Pancreas (tissue), 10 donors: ENCODE results near the gene USP48. TPM values are rescaled to one million over a fixed set of nuclear protein-coding genes. Genes with fewer than 3 reads are reported as not detected.

Source experiments
- ATAC-seq, 4 donors: fragments of 200-7000 bp; cut with Tn5 transposase; one replicate each; pipeline versions ENCODE4 v1.8.0 to v1.9.1; 2020; ENCODE audit warnings: mild to moderate bottlenecking in 4 of 4, moderate library complexity in 4 of 4
- DNase-seq, 6 donors: peaks; one replicate each; pipeline ENCODE4 v3.0.0-alpha.2; 2020
- FAIRE-seq: peaks from 2 replicates; lab custom pipeline; 2012; peaks lifted over from hg19 to GRCh38; lab: Jason Lieb, UNC
- H3K27ac ChIP-seq, 4 donors: fragments of 200-600 bp; sonication (generic); 1 replicate in 3 of 4; 2 replicates in 1 of 4; pipeline versions ENCODE4 v1.5.0 to v1.8.0; 2020
- H3K27me3 ChIP-seq, 4 donors: fragments of 200-600 bp; one replicate each; pipeline ENCODE4 v1.8.0; 2021
- H3K36me3 ChIP-seq, 3 donors: fragments of 200-600 bp; sonication (generic) in 1 of 3; one replicate each; pipeline versions ENCODE4 v1.5.0 to v1.8.0; 2020 to 2021
- H3K4me1 ChIP-seq, 3 donors: fragments of 200-600 bp; one replicate each; pipeline ENCODE4 v1.8.0; 2021
- H3K4me3 ChIP-seq, 4 donors: fragments of 200-600 bp; sonication (generic) in 2 of 4; one replicate each; pipeline versions ENCODE4 v1.5.0 to v1.8.0; 2020 to 2021
- H3K9me3 ChIP-seq, 4 donors: fragments of 200-600 bp; one replicate each; pipeline ENCODE4 v1.8.0; 2021
- WGBS, 2 donors: extraction: QIAGEN DNeasy Blood & Tissue Kit; methylation state at CpG; one replicate each; pipeline ENCODE4 v1.1.7; 2013; 5-methylcytosine and 5-hydroxymethylcytosine counted together
- intact Hi-C, 3 donors: fragments of 100-400 bp; cut with DNase I; formaldehyde crosslinking; loops; one replicate each; pipeline versions ENCODE4 v1.11.1 to v1.14.2; 2022
- polyA plus RNA-seq, 2 donors: library from polyadenylated mRNA; stranded (reverse); fragments of 200-250 nt; gene quantifications; one replicate each; pipeline ENCODE4 v1.2.3, GENCODE V29; 2013
- total RNA-seq, 6 donors: library from RNA; stranded (reverse); fragmentation: NEBNext Ultra II Directional in 4 of 6; extraction: Animal tissue kit (Norgen Biotek cat#: 25700) in 4 of 6; gene quantifications; one replicate each; pipeline versions ENCODE4 v1.2.1 to v1.2.4, GENCODE V29; 2021 to 2023
- TF ChIP-seq, protein P1 (sequence below), 4 donors: fragments of 200-600 bp; sonication (generic) in 3 of 4; IDR thresholded peaks; one replicate each; pipeline versions ENCODE4 v1.5.0 to v1.8.0; 2021; ENCODE audit warnings: antibody characterized with exemption in 4 of 4
- donor health status: healthy with polysubstance abuse.
- donor health status: DM: no; HTN: no; CAD: no; lungs with moderate emphysema.
- donor health status: DM: no; HTN: no; CAD: no.
- donor health status: control.
- donor health status: control.
- donor health status: Bipolar disorder and iron deficiency.
- donor health status: DM: yes; HTN: yes; CAD: no.
- donor health status: DM: no; HTN: no; CAD: no.
- donor health status: DM: no; HTN: no; CAD: no.
- donor health status: DM: yes; HTN: yes; CAD: no.

USP48 gene
- total and polyA plus RNA-seq, 8 donors = 14.9 to 30.6 (median 25.9) TPM

DNA sequence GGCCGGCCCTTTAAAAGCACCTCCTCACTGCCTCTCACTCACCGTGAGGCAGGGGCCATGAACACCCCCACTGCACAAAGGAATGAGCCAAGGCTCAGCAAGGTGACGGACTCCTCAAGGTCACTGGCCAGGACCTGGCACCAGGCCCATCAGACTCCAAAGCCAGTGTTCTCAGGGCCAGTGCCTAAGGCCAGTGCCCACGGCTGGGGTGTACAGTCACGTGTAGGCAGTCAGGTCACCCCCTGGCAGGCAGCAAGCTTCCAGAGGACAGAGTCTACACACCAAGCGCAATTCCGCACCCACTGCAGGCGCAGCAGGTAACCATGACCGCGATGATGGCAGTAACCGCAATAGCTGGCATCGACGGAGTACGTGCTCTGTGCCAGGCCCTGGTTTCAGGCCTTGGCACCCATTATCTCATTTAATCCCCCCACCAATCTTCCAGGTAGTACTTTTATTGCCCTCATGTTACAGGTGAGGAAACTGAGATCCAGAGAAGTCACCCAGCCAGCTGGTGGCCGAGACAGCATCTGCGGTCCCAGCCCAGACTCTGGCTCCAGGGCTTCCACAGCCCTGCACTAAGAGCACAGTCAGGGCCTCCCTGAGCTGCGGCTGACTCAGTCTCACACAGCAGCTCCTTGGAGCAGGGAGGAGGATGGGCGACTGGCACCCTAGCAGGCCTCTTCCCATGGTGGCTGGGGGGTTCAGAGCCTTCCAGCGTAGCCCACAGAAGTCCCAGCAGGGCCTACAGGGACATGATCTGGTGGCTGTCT lies 140.8 kb downstream of the USP48 start:
- Histone ChIP-seq H3K36me3 (no peaks in the 10 kb centered on the region), H3K27ac (peak overlapping the region; percentile 60 to 93 (median 76)), H3K4me3 (no peak overlapping the region), H3K4me1 (peaks cover 34 to 45% (median 41%) of the 10 kb centered on the region in 3 donors), H3K27me3 (no peaks in the 10 kb centered on the region), H3K9me3 (no peaks in the 10 kb centered on the region)
- DNase-seq = peak; percentile 88 to 98 (median 95)
- intact Hi-C loops = no loop called here
- ATAC-seq = peak; percentile 42 to 70 (median 54)
- WGBS, 2 donors = 25 to 31% methylated on average over 19 of the region's 19 CpGs
- no peak for FAIRE-seq
- TF ChIP-seq, protein P1, sequence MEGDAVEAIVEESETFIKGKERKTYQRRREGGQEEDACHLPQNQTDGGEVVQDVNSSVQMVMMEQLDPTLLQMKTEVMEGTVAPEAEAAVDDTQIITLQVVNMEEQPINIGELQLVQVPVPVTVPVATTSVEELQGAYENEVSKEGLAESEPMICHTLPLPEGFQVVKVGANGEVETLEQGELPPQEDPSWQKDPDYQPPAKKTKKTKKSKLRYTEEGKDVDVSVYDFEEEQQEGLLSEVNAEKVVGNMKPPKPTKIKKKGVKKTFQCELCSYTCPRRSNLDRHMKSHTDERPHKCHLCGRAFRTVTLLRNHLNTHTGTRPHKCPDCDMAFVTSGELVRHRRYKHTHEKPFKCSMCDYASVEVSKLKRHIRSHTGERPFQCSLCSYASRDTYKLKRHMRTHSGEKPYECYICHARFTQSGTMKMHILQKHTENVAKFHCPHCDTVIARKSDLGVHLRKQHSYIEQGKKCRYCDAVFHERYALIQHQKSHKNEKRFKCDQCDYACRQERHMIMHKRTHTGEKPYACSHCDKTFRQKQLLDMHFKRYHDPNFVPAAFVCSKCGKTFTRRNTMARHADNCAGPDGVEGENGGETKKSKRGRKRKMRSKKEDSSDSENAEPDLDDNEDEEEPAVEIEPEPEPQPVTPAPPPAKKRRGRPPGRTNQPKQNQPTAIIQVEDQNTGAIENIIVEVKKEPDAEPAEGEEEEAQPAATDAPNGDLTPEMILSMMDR (IDR thresholded peaks at IDR 0.05) = no peak

DNA sequence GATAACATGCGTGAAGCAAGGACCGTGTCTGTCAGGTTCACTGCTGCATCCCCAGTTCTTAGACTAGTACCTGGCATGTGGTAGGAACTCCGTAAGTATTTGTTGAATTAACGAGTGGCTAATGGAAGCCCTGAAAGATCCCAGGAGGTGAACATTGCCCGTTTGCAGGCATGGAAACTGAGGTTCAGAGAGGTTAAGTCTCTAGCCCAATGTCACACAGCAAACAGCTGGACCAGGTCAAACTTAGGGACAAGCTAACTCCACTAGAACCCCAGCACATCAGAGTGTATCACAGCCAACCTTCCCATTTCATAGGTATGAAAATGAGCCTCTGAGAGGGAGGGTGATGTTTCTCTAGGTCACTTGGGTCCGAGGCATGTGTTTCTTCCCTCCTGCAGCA lies 141.4 kb downstream of the USP48 start:
- TF ChIP-seq, protein P1 (IDR thresholded peaks at IDR 0.05) = no peak
- no peak for FAIRE-seq
- intact Hi-C loops = no loop called here
- no peaks in the 10 kb centered on the region for H3K27me3 ChIP-seq
- no peak for ATAC-seq
- H3K27ac ChIP-seq = peak overlapping the region; percentile 60 to 93 (median 76)
- no peaks in the 10 kb centered on the region for H3K36me3 ChIP-seq
- WGBS, 2 donors = 61 to 66% methylated on average over 6 of the region's 6 CpGs
- DNase-seq = no peak
- H3K9me3 ChIP-seq = no peaks in the 10 kb centered on the region
- H3K4me3 ChIP-seq = no peak overlapping the region
- H3K4me1 ChIP-seq = peaks cover 34 to 45% (median 41%) of the 10 kb centered on the region in 3 donors

DNA sequence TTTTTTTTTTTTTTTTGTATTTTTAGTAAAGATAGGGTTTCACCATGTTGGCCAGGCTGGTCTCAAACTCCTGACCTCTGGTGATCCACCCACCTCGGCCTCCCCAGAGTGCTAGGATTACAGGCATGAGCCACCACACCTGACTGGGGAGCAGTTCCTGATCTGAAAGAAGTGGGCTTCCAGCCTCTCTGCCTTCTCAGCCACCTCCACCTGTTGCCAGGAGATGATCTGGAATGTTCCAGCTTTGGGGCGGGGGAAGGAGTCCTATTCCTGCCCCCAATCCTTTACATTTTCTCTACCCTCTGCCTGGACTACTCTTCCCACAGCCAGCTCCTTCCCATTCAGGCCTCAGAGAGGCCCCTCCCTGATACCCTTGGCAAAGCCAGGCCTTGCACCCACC lies 141.9 kb downstream of the USP48 start:
- DNase-seq (peak in 2 of 6 donors; percentile 22 to 48), ATAC-seq (no peak), FAIRE-seq (no peak)
- no peak overlapping the region for H3K4me3 ChIP-seq
- H3K36me3 ChIP-seq = no peaks in the 10 kb centered on the region
- no peaks in the 10 kb centered on the region for H3K27me3 ChIP-seq
- intact Hi-C loops = no loop called here
- peak overlapping the region; percentile 60 to 93 (median 76) for H3K27ac ChIP-seq
- H3K9me3 ChIP-seq = no peaks in the 10 kb centered on the region
- H3K4me1 ChIP-seq = peaks cover 34 to 45% (median 41%) of the 10 kb centered on the region in 3 donors
- TF ChIP-seq, protein P1 (IDR thresholded peaks at IDR 0.05) = no peak
- WGBS, 2 donors = 84 to 92% methylated on average over 2 of the region's 2 CpGs

DNA sequence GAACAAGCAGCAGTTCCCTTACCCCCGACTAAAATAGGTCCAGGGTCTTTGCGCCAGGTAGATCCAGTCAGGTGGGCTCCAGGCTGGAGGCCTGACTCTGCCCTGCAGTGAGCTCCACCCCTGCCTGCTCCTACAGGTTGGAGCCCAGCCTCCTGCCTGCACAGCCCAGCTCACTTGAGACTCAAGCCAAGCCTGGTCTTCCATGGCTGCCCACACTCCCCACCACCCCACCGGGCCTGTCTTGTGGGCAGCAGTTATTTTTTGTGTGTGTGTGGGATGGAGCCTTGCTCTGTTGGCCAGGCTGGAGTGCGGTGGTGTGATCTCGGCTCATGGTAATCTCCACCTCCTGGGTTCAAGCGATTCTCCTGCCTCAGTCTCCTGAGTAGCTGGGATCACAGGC lies 142.3 kb downstream of the USP48 start:
- no peaks in the 10 kb centered on the region for H3K9me3 ChIP-seq
- TF ChIP-seq, protein P1 (IDR thresholded peaks at IDR 0.05) = no peak
- H3K4me1 ChIP-seq = peaks cover 36 to 45% (median 41%) of the 10 kb centered on the region in 3 donors
- DNase-seq (peak in 2 of 6 donors; percentile 33 to 46), ATAC-seq (no peak), FAIRE-seq (no peak)
- no peaks in the 10 kb centered on the region for H3K36me3 ChIP-seq
- WGBS, 2 donors = 83 to 84% methylated on average over 6 of the region's 6 CpGs
- H3K4me3 ChIP-seq = no peak overlapping the region
- H3K27me3 ChIP-seq = no peaks in the 10 kb centered on the region
- intact Hi-C loops = no loop called here
- H3K27ac ChIP-seq = peak overlapping the region; percentile 22 to 93 (median 86)

DNA sequence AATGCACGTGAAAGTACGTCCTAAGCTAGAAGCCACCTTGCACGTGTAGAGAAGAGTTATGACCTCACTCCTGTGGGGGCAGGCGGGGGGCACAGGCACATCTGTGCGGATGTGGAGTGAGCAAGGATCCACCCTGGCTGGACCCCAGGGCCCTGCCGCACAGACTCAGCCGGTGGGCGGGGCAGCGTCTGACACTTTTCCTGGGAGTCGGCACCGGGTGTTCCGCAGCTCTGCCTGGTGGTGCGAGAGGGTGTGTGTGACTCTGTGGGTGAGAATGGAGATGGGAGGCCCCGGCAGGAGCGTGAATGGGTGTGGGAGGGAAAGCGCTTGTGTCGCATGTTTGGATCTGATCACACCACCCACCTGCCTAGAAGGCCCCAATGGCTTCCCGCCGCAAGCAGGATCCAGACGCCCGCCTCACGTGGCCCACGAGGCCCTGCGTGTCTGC lies 143.3 kb downstream of the USP48 start:
- peak overlapping the region; percentile 79 to 93 (median 86) for H3K27ac ChIP-seq
- no peaks in the 10 kb centered on the region for H3K36me3 ChIP-seq
- no peaks in the 10 kb centered on the region for H3K9me3 ChIP-seq
- ATAC-seq (peak; percentile 2 to 36 (median 22)), DNase-seq (peak in 4 of 6 donors; percentile 47 to 82 (median 61)), FAIRE-seq (no peak)
- no peaks in the 10 kb centered on the region for H3K27me3 ChIP-seq
- TF ChIP-seq, protein P1 (IDR thresholded peaks at IDR 0.05) = no peak
- peaks cover 47 to 52% (median 48%) of the 10 kb centered on the region in 3 donors for H3K4me1 ChIP-seq
- WGBS, 2 donors = 30 to 51% methylated on average over 16 to 24 of the region's 24 CpGs
- no peak overlapping the region for H3K4me3 ChIP-seq
- intact Hi-C loops = no loop called here
